GM23338 (cell line): ENCODE measurements around the gene LURAP1L. TPM values are rescaled to one million over a fixed set of nuclear protein-coding genes. Genes with fewer than 3 reads are reported as not detected.

Experiments
- ATAC-seq: fragments of 200-7000 bp; cut with Tn5 transposase; 3 replicates; pipeline ENCODE4 v1.9.1; 2020
- DNase-seq: peaks from one replicate; pipeline ENCODE4 v3.0.0-alpha.2; 2015; ENCODE audit warnings: low spot score
- H2AFZ ChIP-seq: fragments of 200-600 bp; sonication (generic); 2 replicates; pipeline ENCODE4 v1.8.0; 2016; ENCODE audit warnings: antibody characterized with exemption, mild to moderate bottlenecking, moderate library complexity
- H3F3A ChIP-seq: fragments of 200-600 bp; sonication (generic); replicated peaks from 2 replicates; pipeline ENCODE4 v1.8.0; 2017; ENCODE audit warnings: antibody characterized with exemption, mixed run types, low read depth
- H3K27ac ChIP-seq: fragments of 200-600 bp; sonication (generic); 2 replicates; pipeline ENCODE4 v1.6.1; 2016; ENCODE audit warnings: low read depth
- H3K27me3 ChIP-seq: fragments of 200-600 bp; sonication (generic); 2 replicates; pipeline ENCODE4 v1.8.0; 2016; ENCODE audit warnings: mild to moderate bottlenecking, mixed run types, moderate library complexity; ENCODE audit not compliant: insufficient read depth
- H3K36me3 ChIP-seq: fragments of 200-600 bp; sonication (generic); 2 replicates; pipeline ENCODE4 v1.8.0; 2016; ENCODE audit warnings: mild to moderate bottlenecking; ENCODE audit not compliant: insufficient read depth
- H3K4me1 ChIP-seq: fragments of 200-600 bp; sonication (generic); 2 replicates; pipeline ENCODE4 v1.8.0; 2016; ENCODE audit warnings: mild to moderate bottlenecking, moderate library complexity; ENCODE audit not compliant: insufficient read depth
- H3K4me2 ChIP-seq: fragments of 200-600 bp; sonication (generic); 2 replicates; pipeline ENCODE4 v1.7.1; 2017; ENCODE audit warnings: mixed run types
- H3K4me3 ChIP-seq: fragments of 200-600 bp; sonication (generic); 2 replicates; pipeline ENCODE4 v1.6.1; 2016; ENCODE audit warnings: mixed run types
- H3K79me2 ChIP-seq: fragments of 200-600 bp; sonication (generic); replicated peaks from 2 replicates; pipeline ENCODE4 v1.8.0; 2017; ENCODE audit warnings: mild to moderate bottlenecking; ENCODE audit not compliant: insufficient read depth
- H3K9me2 ChIP-seq: fragments of 200-600 bp; sonication (generic); 2 replicates; pipeline ENCODE4 v1.8.0; 2017; ENCODE audit not compliant: insufficient read depth
- H4K20me1 ChIP-seq: fragments of 200-600 bp; sonication (generic); replicated peaks from 2 replicates; pipeline ENCODE4 v1.8.0; 2017; ENCODE audit warnings: mild to moderate bottlenecking; ENCODE audit not compliant: insufficient read depth
- H3K27ac Mint-ChIP-seq: 2 replicates; pipeline ENCODE4 v1.8.0; 2020; ENCODE audit warnings: inconsistent platforms, mild to moderate bottlenecking, moderate library complexity, mixed read lengths
- H3K27me3 Mint-ChIP-seq: 3 replicates; pipeline ENCODE4 v1.8.0; 2022; ENCODE audit warnings: low read depth, mild to moderate bottlenecking, moderate library complexity, mixed read lengths, inconsistent platforms; ENCODE audit not compliant: insufficient read depth, poor library complexity
- H3K36me3 Mint-ChIP-seq: 3 replicates; pipeline ENCODE4 v1.8.0; 2021; ENCODE audit warnings: low read depth, mild to moderate bottlenecking, inconsistent platforms, moderate library complexity, mixed read lengths
- H3K4me1 Mint-ChIP-seq: 3 replicates; pipeline ENCODE4 v1.8.0; 2020; ENCODE audit warnings: mild to moderate bottlenecking, inconsistent platforms, mixed read lengths
- H3K4me3 Mint-ChIP-seq: 3 replicates; pipeline ENCODE4 v1.8.0; 2021; ENCODE audit warnings: moderate library complexity, mild to moderate bottlenecking, inconsistent platforms, mixed read lengths
- H3K9me3 Mint-ChIP-seq: 3 replicates; pipeline ENCODE4 v1.8.0; 2020; ENCODE audit warnings: moderate library complexity, mild to moderate bottlenecking, inconsistent platforms, mixed read lengths
- EZH2 ChIP-seq: fragments of 200-600 bp; sonication (generic); IDR thresholded peaks from one replicate; pipeline ENCODE4 v1.8.0; 2017; ENCODE audit warnings: antibody characterized with exemption, mild to moderate bottlenecking, low read depth; ENCODE audit not compliant: unreplicated experiment
- EZH2phosphoT487 ChIP-seq: fragments of 200-600 bp; sonication (generic); IDR thresholded peaks from one replicate; pipeline ENCODE4 v1.8.1; 2018; ENCODE audit warnings: antibody characterized with exemption; ENCODE audit not compliant: unreplicated experiment
- JUNB ChIP-seq: IDR thresholded peaks from one replicate; pipeline ENCODE4 v1.6.1; 2016; ENCODE audit warnings: antibody characterized with exemption; ENCODE audit not compliant: unreplicated experiment
- NANOG ChIP-seq: IDR thresholded peaks from 2 replicates; pipeline ENCODE4 v1.6.1; 2016; ENCODE audit warnings: antibody characterized with exemption, borderline replicate concordance
- STAT1 ChIP-seq: IDR thresholded peaks from one replicate; pipeline ENCODE4 v1.6.1; 2016; ENCODE audit warnings: antibody characterized with exemption; ENCODE audit not compliant: unreplicated experiment
- ZNF114 ChIP-seq: fragments of 250-450 bp; sonication (Bioruptor Pico); IDR thresholded peaks from 2 replicates; pipeline ENCODE4 v1.5.0; 2020; ENCODE audit warnings: mild to moderate bottlenecking, moderate library complexity
- ZNF331 ChIP-seq: fragments of 250-450 bp; sonication (Bioruptor Pico); IDR thresholded peaks from 2 replicates; pipeline ENCODE4 v1.5.0; 2020; ENCODE audit warnings: low read depth, mild to moderate bottlenecking, moderate library complexity
- polyA plus RNA-seq: library from polyadenylated mRNA; unstranded; fragments of >200 nt; fragmentation: Nextera tagmentation; extraction: Ambion mirVana; gene quantifications from 2 replicates; pipeline ENCODE4 v1.2.1, GENCODE V29; 2016
- total RNA-seq: library from RNA; depleted of rRNA; stranded (reverse); fragments of >200 nt; shearing (Covaris generic); gene quantifications from 2 replicates; pipeline ENCODE4 v1.2.3, GENCODE V29; 2014
- TF ChIP-seq, protein P1 (sequence below): IDR thresholded peaks from one replicate; pipeline ENCODE4 v1.6.1; 2018; ENCODE audit warnings: antibody characterized with exemption; ENCODE audit not compliant: unreplicated experiment
- TF ChIP-seq, protein P2 (sequence below), 2 experiments: fragments of 200-600 bp in 1 of 2; sonication (generic) in 1 of 2; conservative IDR thresholded peaks; 2 replicates each; pipeline versions ENCODE4 v1.5.1 to v1.6.1; 2016 to 2017; ENCODE audit warnings: antibody characterized with exemption in 2 of 2, low read depth in 2 of 2, mild to moderate bottlenecking in 2 of 2, moderate library complexity in 1 of 2
- TF ChIP-seq, protein P3 (sequence below): fragments of 250-450 bp; sonication (Bioruptor Pico); IDR thresholded peaks from 2 replicates; pipeline ENCODE4 v1.5.0; 2020; ENCODE audit warnings: mild to moderate bottlenecking, moderate library complexity

Gene LURAP1L
- total and polyA plus RNA-seq, 2 experiments from 2014 or later, result 1.2 to 1.6 TPM

- Mint-ChIP-seq H3K27me3 (no peaks in the 10 kb centered on the region), H3K4me3 (no peak overlapping the region), H3K36me3 (no peaks in the 10 kb centered on the region), H3K27ac (no peak overlapping the region), H3K9me3 (no peaks in the 10 kb centered on the region), H3K4me1 (peaks cover 11% of the 10 kb centered on the region)
- Histone ChIP-seq H4K20me1 (no peaks in the 10 kb centered on the region), H3K4me2 (no peak overlapping the region), H3K4me3 (no peak overlapping the region), H3K27me3 (no peaks in the 10 kb centered on the region), H3K4me1 (peaks cover 4% of the 10 kb centered on the region; the same call in 1 of the 2 replicates), H3K79me2 (no peaks in the 10 kb centered on the region), H3K36me3 (no peaks in the 10 kb centered on the region), H3F3A (no peaks in the 10 kb centered on the region), H3K9me2 (no peaks in the 10 kb centered on the region), H3K27ac (no peak overlapping the region), H2AFZ (no peak overlapping the region)
- TF ChIP-seq NANOG (no peak), EZH2 (no peak), ZNF331 (no peak), JUNB (no peak), EZH2phosphoT487 (no peak), STAT1 (no peak)
- TF ChIP-seq, protein P1, sequence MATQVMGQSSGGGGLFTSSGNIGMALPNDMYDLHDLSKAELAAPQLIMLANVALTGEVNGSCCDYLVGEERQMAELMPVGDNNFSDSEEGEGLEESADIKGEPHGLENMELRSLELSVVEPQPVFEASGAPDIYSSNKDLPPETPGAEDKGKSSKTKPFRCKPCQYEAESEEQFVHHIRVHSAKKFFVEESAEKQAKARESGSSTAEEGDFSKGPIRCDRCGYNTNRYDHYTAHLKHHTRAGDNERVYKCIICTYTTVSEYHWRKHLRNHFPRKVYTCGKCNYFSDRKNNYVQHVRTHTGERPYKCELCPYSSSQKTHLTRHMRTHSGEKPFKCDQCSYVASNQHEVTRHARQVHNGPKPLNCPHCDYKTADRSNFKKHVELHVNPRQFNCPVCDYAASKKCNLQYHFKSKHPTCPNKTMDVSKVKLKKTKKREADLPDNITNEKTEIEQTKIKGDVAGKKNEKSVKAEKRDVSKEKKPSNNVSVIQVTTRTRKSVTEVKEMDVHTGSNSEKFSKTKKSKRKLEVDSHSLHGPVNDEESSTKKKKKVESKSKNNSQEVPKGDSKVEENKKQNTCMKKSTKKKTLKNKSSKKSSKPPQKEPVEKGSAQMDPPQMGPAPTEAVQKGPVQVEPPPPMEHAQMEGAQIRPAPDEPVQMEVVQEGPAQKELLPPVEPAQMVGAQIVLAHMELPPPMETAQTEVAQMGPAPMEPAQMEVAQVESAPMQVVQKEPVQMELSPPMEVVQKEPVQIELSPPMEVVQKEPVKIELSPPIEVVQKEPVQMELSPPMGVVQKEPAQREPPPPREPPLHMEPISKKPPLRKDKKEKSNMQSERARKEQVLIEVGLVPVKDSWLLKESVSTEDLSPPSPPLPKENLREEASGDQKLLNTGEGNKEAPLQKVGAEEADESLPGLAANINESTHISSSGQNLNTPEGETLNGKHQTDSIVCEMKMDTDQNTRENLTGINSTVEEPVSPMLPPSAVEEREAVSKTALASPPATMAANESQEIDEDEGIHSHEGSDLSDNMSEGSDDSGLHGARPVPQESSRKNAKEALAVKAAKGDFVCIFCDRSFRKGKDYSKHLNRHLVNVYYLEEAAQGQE, result no peak
- TF ChIP-seq, protein P2, sequence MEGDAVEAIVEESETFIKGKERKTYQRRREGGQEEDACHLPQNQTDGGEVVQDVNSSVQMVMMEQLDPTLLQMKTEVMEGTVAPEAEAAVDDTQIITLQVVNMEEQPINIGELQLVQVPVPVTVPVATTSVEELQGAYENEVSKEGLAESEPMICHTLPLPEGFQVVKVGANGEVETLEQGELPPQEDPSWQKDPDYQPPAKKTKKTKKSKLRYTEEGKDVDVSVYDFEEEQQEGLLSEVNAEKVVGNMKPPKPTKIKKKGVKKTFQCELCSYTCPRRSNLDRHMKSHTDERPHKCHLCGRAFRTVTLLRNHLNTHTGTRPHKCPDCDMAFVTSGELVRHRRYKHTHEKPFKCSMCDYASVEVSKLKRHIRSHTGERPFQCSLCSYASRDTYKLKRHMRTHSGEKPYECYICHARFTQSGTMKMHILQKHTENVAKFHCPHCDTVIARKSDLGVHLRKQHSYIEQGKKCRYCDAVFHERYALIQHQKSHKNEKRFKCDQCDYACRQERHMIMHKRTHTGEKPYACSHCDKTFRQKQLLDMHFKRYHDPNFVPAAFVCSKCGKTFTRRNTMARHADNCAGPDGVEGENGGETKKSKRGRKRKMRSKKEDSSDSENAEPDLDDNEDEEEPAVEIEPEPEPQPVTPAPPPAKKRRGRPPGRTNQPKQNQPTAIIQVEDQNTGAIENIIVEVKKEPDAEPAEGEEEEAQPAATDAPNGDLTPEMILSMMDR (conservative IDR thresholded peaks at IDR 0.05; ENCODE audit: low read depth in 2 of 2), result no peak
- DNase-seq (no peak), ATAC-seq (no peak)
These were observed 79.4 kb downstream of the LURAP1L start for GRCh38 chr9:12854221-12854620.

DNA sequence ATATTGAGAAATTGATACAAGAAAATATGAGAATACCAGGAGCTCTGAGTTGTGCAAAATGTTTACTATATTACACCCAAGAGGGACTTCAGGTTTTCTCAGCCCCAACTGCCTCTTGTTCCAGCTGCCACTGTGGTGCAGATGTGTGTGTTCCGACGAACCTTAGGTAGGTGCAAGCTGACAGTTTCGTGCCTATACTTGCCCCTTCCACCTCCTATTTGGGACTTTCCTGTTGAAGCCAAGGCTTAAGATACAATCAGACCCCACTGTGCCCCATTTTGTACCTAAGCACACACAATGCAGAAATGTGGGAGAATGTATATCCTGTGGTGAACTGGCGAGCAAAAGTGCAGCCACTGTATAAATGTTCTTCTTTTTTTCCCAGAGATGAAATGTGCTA, 80.2 kb downstream of the LURAP1L start:
- Histone ChIP-seq H2AFZ (peak overlapping the region; percentile 52; the same call in 1 of the 2 replicates), H4K20me1 (no peaks in the 10 kb centered on the region), H3K4me2 (no peak overlapping the region), H3F3A (no peaks in the 10 kb centered on the region), H3K79me2 (no peaks in the 10 kb centered on the region), H3K36me3 (no peaks in the 10 kb centered on the region), H3K4me1 (peaks cover 4% of the 10 kb centered on the region; the same call in 1 of the 2 replicates), H3K4me3 (no peak overlapping the region), H3K27ac (no peak overlapping the region), H3K27me3 (no peaks in the 10 kb centered on the region), H3K9me2 (no peaks in the 10 kb centered on the region)
- Mint-ChIP-seq H3K4me3 (no peak overlapping the region), H3K9me3 (no peaks in the 10 kb centered on the region), H3K36me3 (no peaks in the 10 kb centered on the region), H3K27ac (peak overlapping the region; percentile 69; the same call in 1 of the 2 replicates), H3K27me3 (no peaks in the 10 kb centered on the region), H3K4me1 (peaks cover 11% of the 10 kb centered on the region)
- DNase-seq (no peak), ATAC-seq (no peak)
- TF ChIP-seq EZH2phosphoT487, result no peak
- TF ChIP-seq NANOG, result no peak
- no peak for TF ChIP-seq ZNF114
- no peak for TF ChIP-seq STAT1
- no peak for TF ChIP-seq ZNF331
- TF ChIP-seq, protein P3, sequence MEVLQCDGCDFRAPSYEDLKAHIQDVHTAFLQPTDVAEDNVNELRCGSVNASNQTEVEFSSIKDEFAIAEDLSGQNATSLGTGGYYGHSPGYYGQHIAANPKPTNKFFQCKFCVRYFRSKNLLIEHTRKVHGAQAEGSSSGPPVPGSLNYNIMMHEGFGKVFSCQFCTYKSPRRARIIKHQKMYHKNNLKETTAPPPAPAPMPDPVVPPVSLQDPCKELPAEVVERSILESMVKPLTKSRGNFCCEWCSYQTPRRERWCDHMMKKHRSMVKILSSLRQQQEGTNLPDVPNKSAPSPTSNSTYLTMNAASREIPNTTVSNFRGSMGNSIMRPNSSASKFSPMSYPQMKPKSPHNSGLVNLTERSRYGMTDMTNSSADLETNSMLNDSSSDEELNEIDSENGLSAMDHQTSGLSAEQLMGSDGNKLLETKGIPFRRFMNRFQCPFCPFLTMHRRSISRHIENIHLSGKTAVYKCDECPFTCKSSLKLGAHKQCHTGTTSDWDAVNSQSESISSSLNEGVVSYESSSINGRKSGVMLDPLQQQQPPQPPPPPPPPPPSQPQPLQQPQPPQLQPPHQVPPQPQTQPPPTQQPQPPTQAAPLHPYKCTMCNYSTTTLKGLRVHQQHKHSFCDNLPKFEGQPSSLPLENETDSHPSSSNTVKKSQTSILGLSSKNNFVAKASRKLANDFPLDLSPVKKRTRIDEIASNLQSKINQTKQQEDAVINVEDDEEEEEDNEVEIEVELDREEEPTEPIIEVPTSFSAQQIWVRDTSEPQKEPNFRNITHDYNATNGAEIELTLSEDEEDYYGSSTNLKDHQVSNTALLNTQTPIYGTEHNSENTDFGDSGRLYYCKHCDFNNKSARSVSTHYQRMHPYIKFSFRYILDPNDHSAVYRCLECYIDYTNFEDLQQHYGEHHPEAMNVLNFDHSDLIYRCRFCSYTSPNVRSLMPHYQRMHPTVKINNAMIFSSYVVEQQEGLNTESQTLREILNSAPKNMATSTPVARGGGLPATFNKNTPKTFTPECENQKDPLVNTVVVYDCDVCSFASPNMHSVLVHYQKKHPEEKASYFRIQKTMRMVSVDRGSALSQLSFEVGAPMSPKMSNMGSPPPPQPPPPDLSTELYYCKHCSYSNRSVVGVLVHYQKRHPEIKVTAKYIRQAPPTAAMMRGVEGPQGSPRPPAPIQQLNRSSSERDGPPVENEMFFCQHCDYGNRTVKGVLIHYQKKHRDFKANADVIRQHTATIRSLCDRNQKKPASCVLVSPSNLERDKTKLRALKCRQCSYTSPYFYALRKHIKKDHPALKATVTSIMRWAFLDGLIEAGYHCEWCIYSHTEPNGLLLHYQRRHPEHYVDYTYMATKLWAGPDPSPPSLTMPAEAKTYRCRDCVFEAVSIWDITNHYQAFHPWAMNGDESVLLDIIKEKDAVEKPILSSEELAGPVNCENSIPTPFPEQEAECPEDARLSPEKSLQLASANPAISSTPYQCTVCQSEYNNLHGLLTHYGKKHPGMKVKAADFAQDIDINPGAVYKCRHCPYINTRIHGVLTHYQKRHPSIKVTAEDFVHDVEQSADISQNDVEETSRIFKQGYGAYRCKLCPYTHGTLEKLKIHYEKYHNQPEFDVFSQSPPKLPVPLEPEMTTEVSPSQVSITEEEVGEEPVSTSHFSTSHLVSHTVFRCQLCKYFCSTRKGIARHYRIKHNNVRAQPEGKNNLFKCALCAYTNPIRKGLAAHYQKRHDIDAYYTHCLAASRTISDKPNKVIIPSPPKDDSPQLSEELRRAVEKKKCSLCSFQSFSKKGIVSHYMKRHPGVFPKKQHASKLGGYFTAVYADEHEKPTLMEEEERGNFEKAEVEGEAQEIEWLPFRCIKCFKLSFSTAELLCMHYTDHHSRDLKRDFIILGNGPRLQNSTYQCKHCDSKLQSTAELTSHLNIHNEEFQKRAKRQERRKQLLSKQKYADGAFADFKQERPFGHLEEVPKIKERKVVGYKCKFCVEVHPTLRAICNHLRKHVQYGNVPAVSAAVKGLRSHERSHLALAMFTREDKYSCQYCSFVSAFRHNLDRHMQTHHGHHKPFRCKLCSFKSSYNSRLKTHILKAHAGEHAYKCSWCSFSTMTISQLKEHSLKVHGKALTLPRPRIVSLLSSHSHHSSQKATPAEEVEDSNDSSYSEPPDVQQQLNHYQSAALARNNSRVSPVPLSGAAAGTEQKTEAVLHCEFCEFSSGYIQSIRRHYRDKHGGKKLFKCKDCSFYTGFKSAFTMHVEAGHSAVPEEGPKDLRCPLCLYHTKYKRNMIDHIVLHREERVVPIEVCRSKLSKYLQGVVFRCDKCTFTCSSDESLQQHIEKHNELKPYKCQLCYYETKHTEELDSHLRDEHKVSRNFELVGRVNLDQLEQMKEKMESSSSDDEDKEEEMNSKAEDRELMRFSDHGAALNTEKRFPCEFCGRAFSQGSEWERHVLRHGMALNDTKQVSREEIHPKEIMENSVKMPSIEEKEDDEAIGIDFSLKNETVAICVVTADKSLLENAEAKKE (CRISPR knock-in tag), result no peak
